NCI-H146 treated with DMSO at 0.1 percent for 48 hours (cell line): ENCODE data around the gene KLK13.
A peak's percentile ranks its signal among the peaks of the same experiment; 100 is the strongest.

ENCODE experiments used
- DNase-seq: peaks from one replicate; lab custom pipeline; 2025; ENCODE audit not compliant: unreplicated experiment; lab: John Stamatoyannopoulos, UW

The KLK13 gene

DNA sequence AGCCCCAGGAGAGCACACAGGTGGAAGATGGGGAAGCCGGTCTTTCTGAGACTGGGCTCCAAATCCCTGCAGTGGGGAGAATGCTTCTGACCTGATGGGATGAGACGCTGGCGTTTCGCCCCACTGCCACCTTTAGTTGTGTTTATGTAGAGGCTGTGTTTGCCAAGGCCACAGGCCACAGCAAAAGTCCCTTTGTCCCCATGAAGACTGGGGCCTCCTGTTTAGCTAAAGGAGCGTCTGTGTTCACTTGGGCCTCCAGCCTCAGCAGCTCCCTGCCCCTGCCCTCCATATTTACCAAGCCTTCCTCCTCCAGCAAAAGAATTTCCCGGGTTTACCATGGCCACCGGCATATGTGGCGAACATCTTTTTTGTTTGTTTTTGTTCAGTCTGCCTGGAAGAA lies 28.2 kb upstream of the KLK13 start:
- DNase-seq: no peak

DNA sequence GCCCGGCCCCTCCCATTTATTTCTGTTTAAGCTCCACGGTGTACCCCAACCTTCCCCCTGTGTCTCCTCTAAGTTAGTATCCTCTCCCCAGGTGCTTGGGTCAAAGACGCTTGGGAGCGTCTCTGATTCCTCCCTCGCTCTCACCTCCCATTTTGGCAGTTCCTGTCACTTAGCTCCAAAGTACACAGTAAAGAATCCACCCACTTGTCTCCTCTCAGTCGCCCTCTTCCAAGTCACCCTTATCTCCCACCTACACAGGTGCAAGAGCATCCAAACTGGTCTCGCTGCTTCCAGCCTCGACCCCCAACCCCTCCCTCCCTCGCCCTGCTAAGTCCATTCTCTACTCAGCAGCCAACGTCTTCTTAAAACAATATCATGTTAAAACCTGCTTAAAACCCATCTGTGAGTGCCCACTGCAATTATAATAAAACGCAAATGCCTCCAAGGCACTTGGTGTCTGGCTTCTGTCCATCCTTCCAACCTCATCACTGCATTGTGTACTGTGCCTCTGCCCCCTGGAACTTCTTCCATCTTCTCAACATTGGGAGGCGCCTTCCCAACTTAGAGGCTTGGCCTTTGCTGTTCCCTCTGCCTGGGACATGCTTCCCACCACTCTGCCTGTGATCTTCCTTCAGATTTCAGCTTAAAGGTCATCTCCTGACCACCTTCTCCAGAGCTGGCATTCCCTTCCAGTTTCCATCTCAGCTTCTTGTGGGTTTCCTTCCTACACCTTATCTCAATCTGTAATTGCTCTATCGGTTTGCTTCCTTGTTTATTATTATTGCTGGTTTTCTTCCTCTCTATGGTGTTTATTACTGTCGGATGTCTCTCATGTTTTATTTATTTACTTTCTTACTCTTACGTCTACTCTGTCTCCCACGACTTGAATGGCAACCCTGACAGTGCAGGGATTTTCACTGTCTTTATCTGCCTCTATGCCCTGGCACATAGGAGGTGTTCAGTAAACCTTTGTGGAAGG lies 27.3 kb upstream of the KLK13 start:
- DNase-seq: no peak

DNA sequence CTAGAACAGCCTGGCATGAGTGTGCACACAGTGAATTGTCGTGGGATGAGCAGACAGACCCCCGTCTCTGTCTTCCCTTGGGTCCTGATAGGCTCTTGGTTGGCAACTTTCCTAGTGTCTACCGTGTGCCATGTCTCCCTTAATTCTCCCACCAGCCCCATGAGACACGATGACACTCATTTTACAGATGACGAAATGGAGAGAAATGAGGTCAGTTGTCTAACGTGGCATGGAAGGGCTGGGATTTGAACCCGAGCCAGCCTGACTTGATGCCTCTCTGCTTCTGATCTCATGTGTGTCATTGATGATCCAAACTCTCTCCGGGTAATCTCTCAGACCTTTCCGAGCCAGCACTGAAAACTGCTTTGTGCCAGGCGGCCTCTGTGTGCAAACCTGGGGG lies 26.2 kb upstream of the KLK13 start:
- DNase-seq: no peak

DNA sequence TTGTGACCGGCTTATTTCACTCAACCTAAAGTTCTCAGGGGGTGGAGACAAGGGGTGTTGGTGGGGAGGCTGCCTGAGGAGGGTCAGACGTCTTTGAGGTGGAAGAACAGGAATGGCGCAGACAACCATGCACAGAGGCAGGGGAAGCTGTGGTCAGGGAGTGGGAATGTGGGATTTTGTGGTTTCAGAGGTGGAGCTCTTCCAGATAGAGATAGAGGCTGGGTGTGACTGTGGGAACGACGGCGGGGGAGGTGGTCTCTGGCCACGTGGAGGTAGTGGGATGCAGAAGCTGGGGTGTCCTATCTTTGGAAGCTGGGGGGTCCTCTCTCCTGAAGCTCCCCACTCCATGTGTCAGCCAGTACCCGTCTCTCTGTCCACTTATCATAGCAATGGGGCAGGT lies 25.6 kb upstream of the KLK13 start:
- DNase-seq: no peak

DNA sequence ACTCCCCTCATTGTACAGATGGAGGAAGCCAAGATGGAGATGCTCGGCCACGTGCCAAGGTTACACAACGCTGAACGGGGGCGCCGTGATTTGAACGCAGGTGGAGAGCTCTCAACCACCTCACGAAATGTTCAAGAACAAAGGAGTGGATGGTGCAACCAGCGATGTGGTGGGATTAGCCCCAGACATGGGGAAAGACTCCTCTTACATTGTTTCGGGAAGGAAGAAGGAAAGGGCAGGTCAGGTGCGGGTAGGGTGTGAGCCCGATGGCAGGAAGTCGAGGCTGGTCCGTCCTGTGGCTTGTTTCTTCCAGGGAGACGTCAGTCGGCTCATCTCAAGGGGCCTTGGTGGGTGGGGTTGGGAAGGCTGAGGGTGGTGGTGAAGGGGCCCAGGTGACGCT lies 24.9 kb upstream of the KLK13 start:
- no peak for DNase-seq

DNA sequence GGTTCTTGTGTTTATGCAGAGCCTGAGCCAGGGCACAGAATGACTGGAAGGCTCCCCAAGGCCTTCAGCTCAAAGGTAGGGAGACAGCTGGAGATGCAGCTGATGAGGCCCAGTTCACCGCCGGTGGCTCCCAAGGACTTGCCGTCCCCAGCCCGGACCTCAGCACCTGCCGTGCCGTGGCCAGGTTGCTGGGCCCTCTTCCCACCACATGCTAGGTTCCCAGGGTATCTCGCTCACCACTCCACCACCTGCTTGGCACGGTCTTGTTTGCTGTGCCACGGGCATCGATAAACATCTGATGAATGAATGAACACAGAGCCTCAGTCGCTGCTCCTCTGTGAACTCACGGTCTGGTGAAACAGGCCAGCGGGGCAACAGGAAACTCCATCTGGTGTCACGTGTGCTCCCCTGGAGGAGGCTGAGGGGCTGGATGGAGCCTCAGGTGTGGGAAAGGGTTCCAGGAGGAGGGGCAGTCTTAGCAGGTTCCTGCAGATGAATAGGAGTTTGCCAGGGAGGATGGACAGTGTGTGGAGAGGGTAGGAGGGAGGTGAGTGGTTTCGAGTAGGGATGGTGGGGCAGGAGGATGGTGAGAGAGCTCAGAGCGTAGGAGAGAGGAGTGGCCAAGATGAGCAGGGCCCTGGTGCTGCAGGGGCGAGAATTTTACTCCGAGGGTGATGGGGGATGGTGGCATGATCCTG lies 21.4 kb upstream of the KLK13 start:
- DNase-seq: no peak

DNA sequence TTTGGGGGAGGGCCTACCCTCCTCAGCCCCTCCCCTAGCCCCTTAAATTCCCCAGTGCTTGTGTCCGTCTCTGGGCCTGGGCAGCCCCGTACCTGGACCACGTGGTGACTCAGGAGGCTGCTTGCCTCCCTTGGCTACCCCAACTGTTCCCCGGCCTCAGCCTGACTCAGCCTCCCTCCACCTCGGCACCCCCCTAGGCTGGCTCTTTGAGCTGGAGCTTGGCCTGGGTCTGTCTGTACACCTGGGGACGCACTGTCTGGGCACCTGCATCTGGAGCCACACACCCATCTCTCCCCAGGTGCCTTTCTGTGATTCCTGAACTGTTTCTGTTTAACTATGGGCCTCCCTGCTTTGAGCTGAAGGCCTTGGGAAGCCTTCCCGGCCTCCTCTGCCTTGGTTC lies 19.6 kb upstream of the KLK13 start:
- DNase-seq: no peak

DNA sequence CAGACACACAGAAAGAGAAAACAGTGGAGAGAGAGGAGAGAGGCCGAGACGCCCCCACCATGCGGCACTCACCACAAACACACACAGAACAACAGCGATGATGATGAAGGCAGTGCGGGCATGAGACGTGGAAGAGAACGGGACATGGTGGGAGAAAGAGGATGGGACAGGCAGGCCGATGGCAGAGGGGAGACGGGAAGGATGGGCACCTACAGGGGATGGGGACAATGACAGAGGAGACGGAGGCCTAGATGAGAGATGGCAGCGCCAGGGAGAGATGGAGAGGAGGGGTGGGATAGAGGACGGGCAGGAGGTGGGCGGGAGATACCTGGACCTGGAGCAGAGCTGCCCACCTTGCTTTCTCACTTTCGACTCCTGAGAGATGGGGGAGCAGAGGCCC lies 18.9 kb upstream of the KLK13 start:
- DNase-seq: no peak

DNA sequence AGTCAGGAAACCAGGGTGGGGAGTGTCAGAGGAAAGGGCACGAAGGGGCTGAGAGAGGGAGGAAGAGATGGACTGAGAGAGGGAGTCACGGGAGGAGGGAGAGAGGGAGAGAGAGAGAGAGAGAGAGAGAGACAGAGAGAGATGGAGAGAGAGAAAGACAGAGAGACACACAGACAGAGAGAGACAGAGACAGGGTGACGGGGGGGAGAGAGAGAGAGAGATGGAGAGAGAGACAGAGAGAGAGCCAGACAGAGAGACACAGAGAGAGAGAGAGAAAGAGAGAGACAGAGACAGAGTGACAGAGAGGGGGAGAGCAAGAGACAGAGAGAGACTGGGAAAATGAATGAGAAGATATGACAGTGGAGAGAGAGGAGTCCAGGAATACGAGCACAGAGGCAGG lies 18.3 kb upstream of the KLK13 start:
- no peak for DNase-seq

DNA sequence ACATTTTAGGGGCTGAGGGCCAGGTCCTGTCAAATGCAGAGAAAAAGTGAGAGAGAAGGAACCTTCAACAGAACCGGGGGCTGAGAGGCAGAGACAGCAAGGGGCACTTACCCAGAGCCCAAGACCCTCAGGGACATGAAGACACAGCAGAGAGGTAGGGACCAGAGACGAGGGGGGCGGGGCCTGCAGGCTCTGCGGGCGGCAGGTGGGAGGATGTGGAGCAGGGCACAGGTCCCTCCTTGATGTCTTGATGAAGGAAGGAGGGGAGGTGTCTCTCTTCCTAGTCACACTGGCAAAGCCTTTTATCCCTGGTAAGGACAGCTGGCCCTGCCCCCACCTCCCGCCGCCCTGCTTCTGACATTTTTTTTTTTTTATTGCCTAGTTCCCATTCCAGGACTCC lies 17.7 kb upstream of the KLK13 start, which contains the start of gene KLK14:
Gene KLK14 (minus strand): TSS at position 277 of the 400 bp plus-strand sequence. CDS start 273 bp downstream, at position 4.
- no peak for DNase-seq

DNA sequence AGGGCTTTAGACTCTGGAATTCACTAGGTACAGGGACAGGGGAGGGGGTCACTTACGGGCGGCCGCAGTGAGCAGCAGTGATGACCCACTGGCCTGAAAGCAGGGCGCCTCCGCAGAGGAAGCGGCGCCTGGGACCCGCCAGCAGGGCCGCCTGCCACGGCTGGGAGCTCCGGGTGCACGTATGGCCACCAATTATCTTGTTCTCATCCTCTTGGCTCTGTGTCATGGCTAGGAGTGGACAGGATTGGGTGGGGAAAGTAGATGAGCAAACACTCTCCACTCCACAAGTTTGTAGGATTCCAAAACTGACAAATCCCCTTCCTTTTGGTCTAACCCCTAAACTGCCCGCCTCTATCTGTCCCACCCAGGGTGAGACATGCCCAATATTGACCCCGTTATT lies 16.6 kb upstream of the KLK13 start:
- DNase-seq: no peak

DNA sequence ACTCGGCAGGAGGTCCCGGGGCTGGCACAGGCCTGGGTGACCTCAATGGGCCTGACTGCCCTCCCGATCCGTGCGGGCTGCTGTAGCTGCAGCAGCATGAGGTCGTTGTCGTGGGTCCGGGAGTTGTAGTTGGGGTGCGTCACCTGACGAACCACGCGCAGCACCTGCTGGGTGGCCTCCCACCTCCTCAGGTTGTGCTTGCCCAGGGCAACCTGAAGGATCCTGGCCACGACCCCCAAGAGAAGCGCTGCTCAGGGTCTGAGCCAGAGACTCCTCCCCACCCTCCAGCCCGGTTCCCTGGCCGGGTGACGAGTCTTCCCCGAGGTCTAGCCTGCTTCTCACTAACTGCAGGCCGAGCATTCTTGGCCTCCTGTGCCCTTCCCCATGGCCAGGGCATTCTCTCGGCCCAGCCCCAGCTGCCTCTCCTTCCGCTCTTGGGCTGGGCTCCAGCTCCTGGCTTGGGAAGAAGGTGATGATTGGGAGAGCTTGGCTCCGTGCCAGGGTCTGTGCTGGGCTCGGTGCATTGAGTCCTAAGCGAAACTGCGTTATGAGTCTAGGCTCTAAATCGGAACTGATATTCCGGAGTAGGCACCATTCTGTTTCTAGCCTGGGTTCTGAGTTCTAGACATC lies 14.7 kb upstream of the KLK13 start:
- no peak for DNase-seq

DNA sequence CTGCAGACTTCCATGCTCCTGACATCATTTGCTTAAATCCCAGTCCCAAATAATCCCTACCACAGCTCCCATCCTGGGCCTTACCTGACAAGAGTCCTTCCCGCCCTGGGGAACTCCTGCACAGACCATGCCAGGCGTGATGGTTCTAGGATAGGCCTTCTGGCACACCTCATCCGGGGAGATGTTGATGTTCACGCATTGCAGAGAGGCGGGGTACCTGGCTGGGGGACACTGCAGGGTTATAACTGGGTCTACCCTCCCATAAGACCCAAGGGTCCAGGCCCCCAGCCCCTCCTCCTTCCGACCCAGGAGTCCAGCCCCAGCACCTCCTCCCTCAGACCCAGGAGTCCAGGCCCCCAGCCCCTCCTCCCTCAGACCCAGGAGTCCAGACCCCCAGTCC lies 13.8 kb upstream of the KLK13 start:
- no peak for DNase-seq

DNA sequence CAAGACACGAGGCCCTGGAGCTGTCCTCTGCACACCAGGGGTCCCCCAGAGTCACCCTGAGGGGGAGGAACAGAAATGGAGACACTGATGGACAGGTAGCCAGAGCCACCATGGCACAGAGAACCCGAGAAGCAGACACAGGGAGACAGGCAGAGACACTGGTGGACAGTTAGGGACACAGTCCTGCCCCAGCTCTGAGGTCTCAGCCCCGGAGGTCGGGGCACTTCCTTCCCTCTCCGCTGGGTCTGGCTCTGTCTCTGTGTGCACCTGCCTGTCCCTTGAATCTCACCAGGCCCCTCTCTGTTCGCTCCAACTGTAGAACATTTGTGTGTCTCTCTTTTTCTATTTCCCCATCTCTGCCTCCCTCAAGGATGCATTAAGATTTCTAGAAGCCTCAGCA lies 13.2 kb upstream of the KLK13 start:
- no peak for DNase-seq

DNA sequence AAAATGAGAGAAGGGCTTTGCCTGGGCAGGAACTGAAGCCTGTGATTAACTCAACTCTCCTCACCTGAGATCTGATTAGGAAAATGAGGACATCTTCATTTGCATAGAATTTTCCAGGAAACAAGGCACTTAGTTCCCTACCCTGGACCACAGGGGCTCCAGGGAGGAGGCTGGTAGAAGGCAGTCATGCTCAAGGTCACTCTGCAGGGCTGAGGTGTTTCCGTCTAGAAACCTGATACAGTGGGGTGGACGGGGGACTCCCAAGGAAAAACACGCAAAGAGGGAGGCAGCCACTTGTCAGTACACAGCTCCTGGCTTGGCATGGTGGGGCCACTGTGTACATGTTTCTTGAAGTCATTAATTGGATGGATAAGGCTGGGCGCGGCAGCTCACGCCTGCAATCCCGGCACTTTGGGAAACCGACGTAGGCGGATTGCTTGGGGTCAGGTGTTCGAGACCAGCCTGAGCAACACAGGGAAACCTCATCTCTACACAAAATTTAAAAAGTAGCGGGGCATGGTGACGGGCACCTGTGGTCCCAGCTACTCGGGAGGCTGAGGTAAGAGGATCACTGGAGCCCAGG lies 11.8 kb upstream of the KLK13 start:
- no peak for DNase-seq

DNA sequence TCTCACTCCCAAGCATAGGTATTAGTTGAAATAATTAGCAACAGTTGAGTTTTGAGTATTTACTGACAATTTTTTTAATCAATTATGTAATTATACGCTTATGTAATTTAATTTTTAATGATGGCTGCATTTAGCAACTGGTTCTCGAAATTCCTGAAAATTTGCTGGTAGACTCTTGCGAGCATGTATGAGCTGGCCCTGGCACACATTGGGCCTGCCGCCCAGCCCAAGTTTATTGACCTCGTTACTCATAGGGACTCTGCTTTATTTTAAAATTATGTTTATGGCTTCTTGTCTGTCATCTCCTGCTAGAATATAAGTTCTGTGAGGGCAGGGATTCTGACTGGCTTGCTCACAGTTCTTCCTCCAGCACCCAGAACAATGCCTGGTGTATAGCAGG lies 11.1 kb upstream of the KLK13 start:
- no peak for DNase-seq

DNA sequence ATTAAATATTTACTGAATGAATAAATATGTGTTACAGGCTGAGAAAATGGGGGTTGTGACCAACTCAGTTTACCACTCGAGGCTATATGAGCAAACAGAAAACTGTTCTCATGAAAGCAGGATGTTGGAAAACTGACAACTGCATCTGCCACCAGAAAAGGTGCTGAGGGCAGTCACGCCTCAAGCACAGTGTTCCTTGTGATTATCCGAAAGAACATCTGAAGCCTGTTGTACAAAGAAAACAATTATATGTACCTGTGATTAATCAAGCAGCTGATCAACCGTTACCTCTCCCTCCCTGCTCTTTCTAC lies 6.2 kb upstream of the KLK13 start:
- DNase-seq: peak; percentile 55

DNA sequence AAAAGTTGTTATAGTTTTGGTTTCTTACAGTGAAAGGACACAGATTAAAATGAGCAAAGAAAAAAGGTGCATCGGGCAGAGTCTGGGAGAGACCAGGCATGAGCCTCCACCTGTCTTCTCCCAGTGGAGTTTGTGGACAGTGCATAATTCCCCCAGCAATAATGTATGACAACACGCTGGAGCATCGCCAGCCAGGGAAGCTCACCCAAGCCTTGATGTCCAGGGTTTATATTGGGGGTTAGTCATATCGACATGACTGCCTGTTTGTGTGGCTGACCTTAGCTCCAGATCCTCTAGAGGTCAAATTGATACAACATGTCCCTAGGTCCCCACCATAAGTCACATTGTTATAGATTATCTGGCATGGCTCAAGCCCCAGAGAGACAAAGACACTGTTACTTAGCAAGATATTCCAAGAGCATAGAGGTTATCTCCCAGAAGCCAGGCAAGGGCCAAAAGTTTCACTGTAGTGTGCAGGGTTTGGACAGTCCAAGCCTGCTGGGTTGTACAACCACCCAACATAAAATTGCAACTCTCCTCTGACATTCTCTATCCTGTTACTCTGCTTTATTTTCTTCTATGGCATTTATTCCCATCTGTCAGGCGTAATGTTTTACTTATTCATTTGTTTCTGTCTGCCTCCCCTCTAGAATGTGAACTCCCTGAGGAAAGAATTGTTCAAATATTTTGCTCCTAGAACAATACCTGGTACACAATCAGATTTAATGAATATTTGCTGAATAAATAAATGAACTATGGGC lies 5.6 kb upstream of the KLK13 start:
- DNase-seq: peak; percentile 55

DNA sequence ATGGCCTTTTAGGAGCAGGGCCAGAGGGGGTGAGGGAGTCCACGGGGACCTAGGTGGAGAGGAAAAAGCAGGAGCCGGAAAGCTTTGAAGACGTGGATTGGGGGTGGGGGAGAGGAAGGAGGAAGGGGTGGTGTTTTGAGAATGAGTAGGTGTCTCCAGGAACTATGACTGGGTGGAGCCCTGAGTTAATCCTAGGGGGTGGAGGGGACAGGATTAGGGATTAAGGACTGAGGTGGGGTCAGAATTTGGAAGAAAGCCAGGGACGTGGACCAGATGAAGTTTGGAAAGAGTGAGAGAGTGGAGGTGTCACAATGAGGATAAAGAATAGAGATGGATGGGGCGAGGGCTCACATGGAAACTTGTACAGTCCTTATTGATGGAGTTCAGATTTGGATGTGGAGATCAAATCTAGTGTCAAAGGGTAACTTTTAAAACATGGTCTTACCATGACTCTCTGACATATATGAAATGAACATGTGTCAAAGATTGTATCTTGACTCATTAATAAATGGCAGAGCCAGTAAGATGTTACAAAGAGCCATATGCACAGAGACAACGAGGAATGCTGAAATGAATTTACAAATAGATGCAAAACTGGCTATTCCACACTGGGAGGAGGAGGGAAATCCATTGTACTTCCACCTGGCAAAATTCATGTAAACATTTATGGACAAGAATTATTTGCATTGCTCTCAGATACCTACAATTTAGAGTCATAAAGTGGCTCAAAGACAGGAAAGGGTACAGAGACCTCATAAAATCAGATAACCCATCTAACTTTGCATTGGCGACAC lies 1.7 kb upstream of the KLK13 start:
- DNase-seq: no peak
